CD4-positive, alpha-beta T cell (primary cell): Measurements from ENCODE around the gene AAMP. TPM values are rescaled to one million over a fixed set of nuclear protein-coding genes. Genes with fewer than 3 reads are reported as not detected.
A peak's percentile ranks its signal among the peaks of the same experiment; 100 is the strongest.

Experiments
- microRNA-seq: library from miRNA; unstranded; fragments of <30 nt; microRNA quantifications from one replicate; pipeline ENCODE4 v1.2.0, GENCODE V29; 2021; ENCODE audit warnings: borderline microRNAs expressed, borderline replicate concordance
- total RNA-seq, 174 experiments: library from RNA in 2 of 174; stranded (reverse) in 2 of 174; gene quantifications; one replicate each; pipeline ENCODE4 v1.2.3 and lab custom pipeline; 2021 to 2026

AAMP gene
- total RNA-seq, 2 experiments from 2014 or later, result 40.2 to 42.5 TPM

Small RNA genes lying within 50 kb of the gene (microRNA-seq; reads per million reads assigned to microRNA genes)
- gene MIR6513, result 12.2 reads per million, percentile 40 among the genes with 10 or more reads in this experiment

Other genes starting within 250 kb of the AAMP start
- under 1 TPM; 0.78 to 0.85 TPM for gene RUFY4, start 200.9 kb downstream of the AAMP start, total RNA-seq
- gene CXCR2, start 144.1 kb downstream of the AAMP start, total RNA-seq, result not detected
- gene CXCR1, start 103.2 kb downstream of the AAMP start, total RNA-seq, result under 1 TPM in 1 of 2 experiments, not detected in 1; 0.08 TPM
- gene ARPC2, start 52.9 kb downstream of the AAMP start, total RNA-seq, result 100 to 1,000 TPM; 448 to 452 TPM
- 1 to 10 TPM; 1.6 to 1.8 TPM for gene GPBAR1, start 9.1 kb downstream of the AAMP start, total RNA-seq
- gene PNKD, start 382 bp upstream of the AAMP start, total RNA-seq, result 10 to 100 TPM in 1 of 2 experiments, 1 to 10 TPM in 1; 9.2 to 10.6 TPM
- gene TMBIM1, start 22.4 kb upstream of the AAMP start, total RNA-seq, result 100 to 1,000 TPM in 1 of 2 experiments, 10 to 100 TPM in 1; 99.2 to 102 TPM
- not detected for gene CATIP, start 86.7 kb upstream of the AAMP start, total RNA-seq
- 1 to 10 TPM; 4.9 to 6.3 TPM for gene SLC11A1, start 112.1 kb upstream of the AAMP start, total RNA-seq
- 10 to 100 TPM; 70.5 to 76.8 TPM for gene CTDSP1, start 129.7 kb upstream of the AAMP start, total RNA-seq
- under 1 TPM; 0.20 to 0.33 TPM for gene VIL1, start 149.0 kb upstream of the AAMP start, total RNA-seq